ENCODE results near the gene ARHGEF10L. TPM values are rescaled to one million over a fixed set of nuclear protein-coding genes. Genes with fewer than 3 reads are reported as not detected.
"Not testable (repeated sequence)": the region's sequence is repeated elsewhere in the genome, so short reads cannot be mapped to it uniquely, and the experiment has no call there.

Gene ARHGEF10L
- total and polyA plus RNA-seq, 4 experiments from 2014 or later, result 0.47 to 0.78 TPM; not detected in 2

GRCh38 chr1:17502326-17502778, 37.1 kb upstream of the ARHGEF10L start:
- H3K27me3 Mint-ChIP-seq, result peaks cover 2 to 23% of the 10 kb centered on the region in 2 donors
- POLR2A ChIA-PET (ENCODE audit: partially characterized antibody), result no interaction called here
- H3K27ac Mint-ChIP-seq, result no peak overlapping the region
- H3K9me3 ChIP-seq (ENCODE audit: control insufficient read depth in 1 of 2, low read length in 2 of 2), result no peaks in the 10 kb centered on the region
- H3K4me1 ChIP-seq (ENCODE audit: insufficient read depth, low read length), result no peaks in the 10 kb centered on the region
- H3K9me3 Mint-ChIP-seq, result peaks cover 0 to 8% (median 0%) of the 10 kb centered on the region in 8 donors
- no peaks in the 10 kb centered on the region for H3K4me1 Mint-ChIP-seq
- intact Hi-C loops (cut with micrococcal nuclease), result no loop called here
- DNase-seq, result peak in 1 of 5 donors; percentile 9
- no peak overlapping the region for H3K4me3 Mint-ChIP-seq
- H3K27ac ChIP-seq (ENCODE audit: low read depth, low read length), result no peak overlapping the region
- H3K36me3 Mint-ChIP-seq, result no peaks in the 10 kb centered on the region
- no peaks in the 10 kb centered on the region for H3K36me3 ChIP-seq (ENCODE audit: insufficient read depth, low read length)
- no peak overlapping the region for H3K4me3 ChIP-seq (ENCODE audit: low read length in 2 of 2)
- no peaks in the 10 kb centered on the region for H3K27me3 ChIP-seq (ENCODE audit: insufficient read depth, low read length)
- CTCF ChIA-PET (ENCODE audit: partially characterized antibody), result interaction anchor here (1.2 to 1.6 kb wide), 2 partner anchors 105 to 1074 kb away, joined by 3 to 6 read pairs; no protein-coding TSS in a partner anchor

GRCh38 chr1:17503146-17503545, 36.4 kb upstream of the ARHGEF10L start:
- Mint-ChIP-seq H3K9me3 (peaks cover 0 to 6% (median 0%) of the 10 kb centered on the region in 8 donors), H3K27me3 (peaks cover 2 to 20% of the 10 kb centered on the region in 2 donors), H3K36me3 (no peaks in the 10 kb centered on the region), H3K27ac (no peak overlapping the region), H3K4me1 (no peaks in the 10 kb centered on the region), H3K4me3 (no peak overlapping the region)
- Histone ChIP-seq H3K27ac (ENCODE audit: low read depth, low read length) (no peak overlapping the region), H3K4me1 (ENCODE audit: insufficient read depth, low read length) (no peaks in the 10 kb centered on the region), H3K36me3 (ENCODE audit: insufficient read depth, low read length) (no peaks in the 10 kb centered on the region), H3K4me3 (ENCODE audit: low read length in 2 of 2) (no peak overlapping the region), H3K9me3 (ENCODE audit: control insufficient read depth in 1 of 2, low read length in 2 of 2) (no peaks in the 10 kb centered on the region), H3K27me3 (ENCODE audit: insufficient read depth, low read length) (no peaks in the 10 kb centered on the region)
- no peak for DNase-seq
- ChIA-PET POLR2A (ENCODE audit: partially characterized antibody) (no interaction called here), CTCF (ENCODE audit: partially characterized antibody) (interaction anchor here (1.2 to 1.6 kb wide), 2 partner anchors 104 to 1073 kb away, joined by 3 to 6 read pairs; no protein-coding TSS in a partner anchor)
- intact Hi-C loops (cut with micrococcal nuclease), result no loop called here

- H3K4me3 ChIP-seq (ENCODE audit: low read length in 2 of 2); H3K4me3 Mint-ChIP-seq; DNase-seq; intact Hi-C loops (cut with micrococcal nuclease); POLR2A ChIA-PET (ENCODE audit: partially characterized antibody); H3K27ac Mint-ChIP-seq; H3K4me1 ChIP-seq (ENCODE audit: insufficient read depth, low read length); H3K27me3 ChIP-seq (ENCODE audit: insufficient read depth, low read length); H3K9me3 Mint-ChIP-seq; H3K36me3 Mint-ChIP-seq; H3K27ac ChIP-seq (ENCODE audit: low read depth, low read length); H3K9me3 ChIP-seq (ENCODE audit: control insufficient read depth in 1 of 2, low read length in 2 of 2); H3K4me1 Mint-ChIP-seq; H3K36me3 ChIP-seq (ENCODE audit: insufficient read depth, low read length): not testable (repeated sequence)
- H3K27me3 Mint-ChIP-seq, result peaks cover 0 to 12% of the 10 kb centered on the region in 2 donors
- CTCF ChIA-PET (ENCODE audit: partially characterized antibody), result interaction anchor here (0.6 to 1.0 kb wide), 2 partner anchors 13 to 14 kb away, joined by 3 read pairs; no protein-coding TSS in a partner anchor
These were observed 32.3 kb upstream of the ARHGEF10L start for GRCh38 chr1:17507200-17507599.

- Histone ChIP-seq H3K36me3 (ENCODE audit: insufficient read depth, low read length) (no peaks in the 10 kb centered on the region), H3K4me3 (ENCODE audit: low read length in 2 of 2) (no peak overlapping the region), H3K27me3 (ENCODE audit: insufficient read depth, low read length) (no peaks in the 10 kb centered on the region), H3K4me1 (ENCODE audit: insufficient read depth, low read length) (no peaks in the 10 kb centered on the region), H3K27ac (ENCODE audit: low read depth, low read length) (no peak overlapping the region), H3K9me3 (ENCODE audit: control insufficient read depth in 1 of 2, low read length in 2 of 2) (no peaks in the 10 kb centered on the region)
- POLR2A ChIA-PET (ENCODE audit: partially characterized antibody), result no interaction called here
- Mint-ChIP-seq H3K4me1 (no peaks in the 10 kb centered on the region), H3K27me3 (peaks cover 0 to 7% of the 10 kb centered on the region in 2 donors), H3K9me3 (no peaks in the 10 kb centered on the region), H3K27ac (no peak overlapping the region), H3K4me3 (no peak overlapping the region), H3K36me3 (no peaks in the 10 kb centered on the region)
- DNase-seq, result no peak
- CTCF ChIA-PET (ENCODE audit: partially characterized antibody), result no interaction called here
- intact Hi-C loops (cut with micrococcal nuclease), result no loop called here
These were observed 31.6 kb upstream of the ARHGEF10L start for GRCh38 chr1:17507915-17508314.

- H3K9me3 Mint-ChIP-seq, result no peaks in the 10 kb centered on the region
- DNase-seq, result no peak
- H3K27me3 Mint-ChIP-seq, result peaks cover 1 to 4% of the 10 kb centered on the region in 2 donors
- POLR2A ChIA-PET (ENCODE audit: partially characterized antibody), result no interaction called here
- H3K4me1 Mint-ChIP-seq, result no peaks in the 10 kb centered on the region
- no peaks in the 10 kb centered on the region for H3K27me3 ChIP-seq (ENCODE audit: insufficient read depth, low read length)
- intact Hi-C loops (cut with micrococcal nuclease), result no loop called here
- H3K27ac Mint-ChIP-seq, result no peak overlapping the region
- H3K9me3 ChIP-seq (ENCODE audit: control insufficient read depth in 1 of 2, low read length in 2 of 2), result no peaks in the 10 kb centered on the region
- no peak overlapping the region for H3K4me3 ChIP-seq (ENCODE audit: low read length in 2 of 2)
- no peak overlapping the region for H3K4me3 Mint-ChIP-seq
- no peaks in the 10 kb centered on the region for H3K36me3 ChIP-seq (ENCODE audit: insufficient read depth, low read length)
- H3K27ac ChIP-seq (ENCODE audit: low read depth, low read length), result no peak overlapping the region
- CTCF ChIA-PET (ENCODE audit: partially characterized antibody), result no interaction called here
- no peaks in the 10 kb centered on the region for H3K36me3 Mint-ChIP-seq
- no peaks in the 10 kb centered on the region for H3K4me1 ChIP-seq (ENCODE audit: insufficient read depth, low read length)
These were observed 30.1 kb upstream of the ARHGEF10L start for GRCh38 chr1:17509363-17509762.

GRCh38 chr1:17510138-17510537, 29.4 kb upstream of the ARHGEF10L start:
- Mint-ChIP-seq H3K4me3 (no peak overlapping the region), H3K36me3 (no peaks in the 10 kb centered on the region), H3K4me1 (no peaks in the 10 kb centered on the region), H3K27me3 (peaks cover 1 to 4% of the 10 kb centered on the region in 2 donors), H3K9me3 (no peaks in the 10 kb centered on the region), H3K27ac (no peak overlapping the region)
- H3K4me1 ChIP-seq (ENCODE audit: insufficient read depth, low read length), result no peaks in the 10 kb centered on the region
- no peaks in the 10 kb centered on the region for H3K27me3 ChIP-seq (ENCODE audit: insufficient read depth, low read length)
- no peak overlapping the region for H3K27ac ChIP-seq (ENCODE audit: low read depth, low read length)
- H3K9me3 ChIP-seq (ENCODE audit: control insufficient read depth in 1 of 2, low read length in 2 of 2), result no peaks in the 10 kb centered on the region
- H3K4me3 ChIP-seq (ENCODE audit: low read length in 2 of 2), result no peak overlapping the region
- DNase-seq, result no peak
- POLR2A ChIA-PET (ENCODE audit: partially characterized antibody), result no interaction called here
- CTCF ChIA-PET (ENCODE audit: partially characterized antibody), result no interaction called here
- no peaks in the 10 kb centered on the region for H3K36me3 ChIP-seq (ENCODE audit: insufficient read depth, low read length)
- intact Hi-C loops (cut with micrococcal nuclease), result no loop called here

GRCh38 chr1:17511188-17511587, 28.3 kb upstream of the ARHGEF10L start:
- no peak overlapping the region for H3K4me3 ChIP-seq (ENCODE audit: low read length in 2 of 2)
- H3K27me3 ChIP-seq (ENCODE audit: insufficient read depth, low read length), result no peaks in the 10 kb centered on the region
- no peaks in the 10 kb centered on the region for H3K4me1 ChIP-seq (ENCODE audit: insufficient read depth, low read length)
- ChIA-PET POLR2A (ENCODE audit: partially characterized antibody) (no interaction called here), CTCF (ENCODE audit: partially characterized antibody) (no interaction called here)
- H3K36me3 Mint-ChIP-seq, result no peaks in the 10 kb centered on the region
- no peaks in the 10 kb centered on the region for H3K4me1 Mint-ChIP-seq
- H3K36me3 ChIP-seq (ENCODE audit: insufficient read depth, low read length), result no peaks in the 10 kb centered on the region
- no peaks in the 10 kb centered on the region for H3K9me3 ChIP-seq (ENCODE audit: control insufficient read depth in 1 of 2, low read length in 2 of 2)
- no peak for DNase-seq
- no peak overlapping the region for H3K27ac Mint-ChIP-seq
- H3K27ac ChIP-seq (ENCODE audit: low read depth, low read length), result no peak overlapping the region
- intact Hi-C loops (cut with micrococcal nuclease), result no loop called here
- no peak overlapping the region for H3K4me3 Mint-ChIP-seq
- peaks cover 3% of the 10 kb centered on the region in 2 donors for H3K27me3 Mint-ChIP-seq
- no peaks in the 10 kb centered on the region for H3K9me3 Mint-ChIP-seq

- no peaks in the 10 kb centered on the region for H3K4me1 Mint-ChIP-seq
- no peak overlapping the region for H3K27ac Mint-ChIP-seq
- intact Hi-C loops (cut with micrococcal nuclease), result no loop called here
- no peaks in the 10 kb centered on the region for H3K9me3 Mint-ChIP-seq
- Histone ChIP-seq H3K36me3 (ENCODE audit: insufficient read depth, low read length) (no peaks in the 10 kb centered on the region), H3K4me3 (ENCODE audit: low read length in 2 of 2) (no peak overlapping the region), H3K9me3 (ENCODE audit: control insufficient read depth in 1 of 2, low read length in 2 of 2) (no peaks in the 10 kb centered on the region), H3K4me1 (ENCODE audit: insufficient read depth, low read length) (no peaks in the 10 kb centered on the region), H3K27ac (ENCODE audit: low read depth, low read length) (no peak overlapping the region), H3K27me3 (ENCODE audit: insufficient read depth, low read length) (no peaks in the 10 kb centered on the region)
- H3K4me3 Mint-ChIP-seq, result no peak overlapping the region
- ChIA-PET POLR2A (ENCODE audit: partially characterized antibody) (no interaction called here), CTCF (ENCODE audit: partially characterized antibody) (no interaction called here)
- H3K36me3 Mint-ChIP-seq, result no peaks in the 10 kb centered on the region
- no peak for DNase-seq
- peaks cover 11 to 17% of the 10 kb centered on the region in 2 donors for H3K27me3 Mint-ChIP-seq
These were observed 26.4 kb upstream of the ARHGEF10L start for GRCh38 chr1:17513131-17513530.

Data from CD4-positive, alpha-beta memory T cell (primary cell).